ENCODE measurements around the gene TBX4.

The TBX4 gene

DNA sequence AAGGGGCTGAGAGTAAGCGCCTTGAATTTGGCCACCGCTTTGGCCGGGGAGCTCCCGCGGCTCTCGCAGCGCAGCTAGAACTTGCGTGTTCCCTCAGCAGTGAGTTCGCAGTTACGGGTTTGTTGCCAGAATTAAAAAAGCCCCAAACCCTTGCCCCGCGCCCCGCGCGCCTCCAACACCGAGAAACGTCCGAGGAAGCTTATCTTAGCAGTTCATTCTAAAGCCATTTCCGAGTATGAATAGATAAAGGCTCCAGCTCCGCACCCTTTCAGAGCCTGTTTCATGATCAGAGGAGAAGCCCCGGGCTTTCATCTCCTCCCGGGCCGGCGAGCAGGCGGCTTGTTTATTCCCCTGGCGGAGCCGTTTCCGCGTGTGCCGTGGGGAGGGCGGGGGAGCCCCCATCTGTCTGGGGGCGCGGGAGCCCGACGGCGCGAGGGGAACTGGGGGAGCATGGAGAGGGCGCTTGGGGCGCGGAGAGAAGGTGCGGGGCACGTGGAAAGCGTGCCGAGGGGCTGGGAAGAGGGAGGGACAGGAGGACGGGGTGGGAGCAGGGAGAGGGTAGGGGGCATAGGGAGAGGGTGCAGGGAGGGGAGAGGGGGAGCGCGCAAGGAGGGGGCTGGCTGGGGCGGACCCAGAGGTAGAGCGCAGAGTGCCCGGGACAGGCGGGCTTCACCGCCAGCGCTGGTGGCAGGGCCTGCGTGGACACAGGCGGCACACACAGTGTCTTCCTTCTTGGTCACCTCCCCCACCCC, 9.9 kb downstream of the TBX4 start:
- H3K4me1 Mint-ChIP-seq: peaks cover 29% of the 10 kb centered on the region
- peak overlapping the region; percentile 61 to 78 (median 67) for H3K4me3 Mint-ChIP-seq
- H3K27ac Mint-ChIP-seq: no peak overlapping the region
- TF ChIP-seq, protein P1, sequence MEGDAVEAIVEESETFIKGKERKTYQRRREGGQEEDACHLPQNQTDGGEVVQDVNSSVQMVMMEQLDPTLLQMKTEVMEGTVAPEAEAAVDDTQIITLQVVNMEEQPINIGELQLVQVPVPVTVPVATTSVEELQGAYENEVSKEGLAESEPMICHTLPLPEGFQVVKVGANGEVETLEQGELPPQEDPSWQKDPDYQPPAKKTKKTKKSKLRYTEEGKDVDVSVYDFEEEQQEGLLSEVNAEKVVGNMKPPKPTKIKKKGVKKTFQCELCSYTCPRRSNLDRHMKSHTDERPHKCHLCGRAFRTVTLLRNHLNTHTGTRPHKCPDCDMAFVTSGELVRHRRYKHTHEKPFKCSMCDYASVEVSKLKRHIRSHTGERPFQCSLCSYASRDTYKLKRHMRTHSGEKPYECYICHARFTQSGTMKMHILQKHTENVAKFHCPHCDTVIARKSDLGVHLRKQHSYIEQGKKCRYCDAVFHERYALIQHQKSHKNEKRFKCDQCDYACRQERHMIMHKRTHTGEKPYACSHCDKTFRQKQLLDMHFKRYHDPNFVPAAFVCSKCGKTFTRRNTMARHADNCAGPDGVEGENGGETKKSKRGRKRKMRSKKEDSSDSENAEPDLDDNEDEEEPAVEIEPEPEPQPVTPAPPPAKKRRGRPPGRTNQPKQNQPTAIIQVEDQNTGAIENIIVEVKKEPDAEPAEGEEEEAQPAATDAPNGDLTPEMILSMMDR (IDR thresholded peaks at IDR 0.05; ENCODE audit: unreplicated experiment in 3 of 3): no peak
- peaks cover 89% of the 10 kb centered on the region for H3K27me3 Mint-ChIP-seq (ENCODE audit: low read depth)
- H3K36me3 Mint-ChIP-seq (ENCODE audit: low read depth): no peaks in the 10 kb centered on the region
- no peaks in the 10 kb centered on the region for H3K9me3 Mint-ChIP-seq

DNA sequence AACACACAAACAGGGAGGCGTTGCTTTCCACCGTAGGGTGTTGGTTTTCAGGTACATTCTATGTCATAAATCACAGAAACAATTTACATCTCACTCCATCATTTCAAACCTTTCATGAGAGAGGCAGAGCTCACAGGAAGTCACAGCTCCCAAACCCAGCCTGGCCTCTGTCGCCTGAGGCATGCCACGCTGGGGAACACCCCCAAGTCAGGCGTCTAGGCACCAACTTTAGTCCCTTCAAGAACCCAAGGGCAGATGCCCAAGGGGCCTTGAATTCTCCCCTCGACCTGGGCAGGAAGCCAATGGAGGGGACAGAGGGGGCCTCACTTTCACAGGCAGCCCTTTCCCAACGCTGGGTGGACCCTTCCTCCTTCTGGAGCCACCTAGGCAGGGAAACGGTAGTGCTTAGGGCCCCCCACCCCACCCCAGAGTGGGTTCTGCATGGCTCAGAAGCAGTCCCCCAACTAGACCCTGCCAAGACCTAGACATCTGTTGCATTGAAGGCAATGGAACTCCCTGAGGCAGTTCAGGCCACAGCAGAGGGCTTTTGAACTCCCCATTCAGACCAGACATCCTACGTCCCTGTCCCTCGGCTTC, 10.6 kb downstream of the TBX4 start:
- TF ChIP-seq, protein P1 (IDR thresholded peaks at IDR 0.05; ENCODE audit: unreplicated experiment in 3 of 3): no peak
- Mint-ChIP-seq H3K4me3 (peak overlapping the region; percentile 51 to 78 (median 61)), H3K36me3 (ENCODE audit: low read depth) (no peaks in the 10 kb centered on the region), H3K9me3 (no peaks in the 10 kb centered on the region), H3K27me3 (ENCODE audit: low read depth) (peaks cover 89% of the 10 kb centered on the region), H3K4me1 (peaks cover 29% of the 10 kb centered on the region), H3K27ac (no peak overlapping the region)

DNA sequence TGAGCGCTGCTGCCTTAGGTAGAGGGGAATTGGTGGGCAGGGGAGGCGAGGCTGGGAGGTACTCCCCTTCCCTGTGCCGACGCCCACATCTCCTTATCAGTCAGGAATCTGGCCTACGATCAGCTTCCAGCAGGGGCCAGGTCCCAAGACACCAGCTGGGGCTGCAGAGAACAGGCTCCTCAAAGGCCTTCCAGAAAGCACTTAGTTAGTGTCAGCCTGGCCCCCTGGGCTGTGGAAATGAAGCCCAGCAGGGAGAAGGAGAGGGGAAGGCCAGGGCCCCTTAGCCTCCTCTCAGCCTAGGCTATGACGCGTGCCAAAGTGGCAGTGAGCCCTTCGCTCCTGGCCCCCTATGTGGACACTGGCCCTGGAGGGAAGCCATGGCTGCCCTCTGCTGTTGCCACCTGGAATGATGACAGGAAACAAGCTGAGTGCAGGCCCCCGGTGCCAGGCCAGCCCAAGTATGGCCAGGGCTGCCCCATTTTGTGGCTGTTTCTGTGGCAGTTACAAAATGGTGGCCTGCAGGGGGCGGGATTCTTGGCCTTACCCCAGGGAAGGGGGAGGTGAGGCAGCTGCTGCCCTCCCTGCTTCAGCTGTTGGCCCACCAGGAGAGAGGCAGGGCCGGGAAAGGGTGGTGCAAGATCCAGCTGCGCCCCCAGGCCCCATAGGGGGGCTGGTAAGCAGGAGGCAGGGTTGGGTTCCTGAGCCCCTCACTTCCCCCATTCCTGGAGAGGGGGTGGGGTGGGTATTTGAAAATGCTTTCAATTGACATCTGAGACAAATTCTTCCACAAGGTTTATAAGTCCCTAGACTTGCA, 11.3 kb downstream of the TBX4 start:
- Mint-ChIP-seq H3K4me3 (peak overlapping the region; percentile 41 to 61 (median 56)), H3K27me3 (ENCODE audit: low read depth) (peaks cover 89% of the 10 kb centered on the region), H3K9me3 (no peaks in the 10 kb centered on the region), H3K36me3 (ENCODE audit: low read depth) (no peaks in the 10 kb centered on the region), H3K4me1 (peaks cover 29% of the 10 kb centered on the region), H3K27ac (no peak overlapping the region)
- TF ChIP-seq, protein P1 (IDR thresholded peaks at IDR 0.05; ENCODE audit: unreplicated experiment in 3 of 3): peak in 1 of 3 experiments; percentile 27

DNA sequence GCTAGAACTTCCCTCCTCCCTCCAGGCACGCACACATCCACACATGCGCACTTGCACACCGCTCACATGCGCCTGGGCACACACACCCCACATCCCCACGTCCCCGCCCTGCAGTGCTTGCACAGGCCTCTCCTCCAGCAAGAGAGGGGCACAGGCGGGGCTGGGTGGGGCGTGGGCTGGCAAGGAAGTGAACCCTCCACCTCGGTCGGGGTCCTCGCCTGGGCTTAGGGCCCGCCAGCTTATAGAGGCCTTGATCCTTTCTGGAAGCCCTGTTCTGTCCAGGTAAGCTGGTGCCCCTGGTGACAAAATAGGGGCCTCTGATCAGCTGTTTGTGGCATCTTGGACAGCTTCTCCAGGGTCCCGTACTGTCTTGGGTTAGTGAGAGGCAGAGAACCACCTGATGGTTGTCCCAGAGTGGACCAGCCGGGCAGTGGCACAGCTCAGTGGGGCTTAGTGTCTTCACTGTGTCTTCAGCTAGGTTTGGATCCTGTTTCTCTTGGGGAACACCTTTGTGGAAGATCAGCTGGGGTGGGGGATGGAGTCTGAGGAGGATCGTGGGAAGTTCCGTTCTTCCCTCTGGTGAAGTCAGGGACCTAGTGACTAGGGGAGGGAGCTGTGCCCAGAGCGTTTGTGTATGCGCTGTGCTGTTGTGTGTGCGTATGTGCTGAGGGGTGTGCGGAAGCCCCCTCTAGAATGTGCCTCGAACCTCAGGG, 12.1 kb downstream of the TBX4 start:
- H3K27me3 Mint-ChIP-seq (ENCODE audit: low read depth): peaks cover 88% of the 10 kb centered on the region
- TF ChIP-seq, protein P1 (IDR thresholded peaks at IDR 0.05; ENCODE audit: unreplicated experiment in 3 of 3): no peak
- H3K9me3 Mint-ChIP-seq: no peaks in the 10 kb centered on the region
- H3K27ac Mint-ChIP-seq: no peak overlapping the region
- H3K4me1 Mint-ChIP-seq: peaks cover 26% of the 10 kb centered on the region
- no peak overlapping the region for H3K4me3 Mint-ChIP-seq
- H3K36me3 Mint-ChIP-seq (ENCODE audit: low read depth): no peaks in the 10 kb centered on the region

DNA sequence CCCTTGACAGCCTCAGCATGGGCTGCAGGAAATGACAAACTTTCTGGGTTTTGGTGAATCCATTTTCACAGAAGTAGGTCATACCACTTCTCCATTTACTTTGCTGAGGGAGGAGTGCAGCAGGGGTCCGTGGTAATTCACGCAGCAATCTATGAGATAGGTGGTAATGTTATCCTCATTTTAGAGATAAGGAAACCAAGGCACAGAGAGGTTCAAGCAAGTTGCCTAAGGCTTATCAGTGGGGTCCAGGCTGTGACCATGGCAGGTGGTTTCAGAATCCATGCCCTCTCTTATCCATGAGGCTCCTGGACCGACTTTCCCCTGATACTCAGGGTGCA, 12.6 kb downstream of the TBX4 start:
- TF ChIP-seq, protein P1 (IDR thresholded peaks at IDR 0.05; ENCODE audit: unreplicated experiment in 3 of 3): no peak
- Mint-ChIP-seq H3K27ac (no peak overlapping the region), H3K36me3 (ENCODE audit: low read depth) (no peaks in the 10 kb centered on the region), H3K4me3 (no peak overlapping the region), H3K27me3 (ENCODE audit: low read depth) (peaks cover 85% of the 10 kb centered on the region), H3K4me1 (peaks cover 26% of the 10 kb centered on the region), H3K9me3 (no peaks in the 10 kb centered on the region)

Measured in nephron (organoid).